Aorta (tissue), 5 donors: ENCODE results near the gene APEH. TPM values are rescaled to one million over a fixed set of nuclear protein-coding genes. Genes with fewer than 3 reads are reported as not detected.

Experiments used
- ATAC-seq: fragments of 200-7000 bp; cut with Tn5 transposase; one replicate; pipeline ENCODE4 v1.9.1; 2022; ENCODE audit warnings: moderate library complexity; ENCODE audit not compliant: low FRiP score
- DNase-seq, 2 donors: peaks; one replicate each; pipeline ENCODE4 v3.0.0-alpha.2; 2020
- H3K27ac ChIP-seq, 2 donors: one replicate each; pipeline ENCODE4 v1.5.1; 2013; ENCODE audit warnings: low read length in 2 of 2, mild to moderate bottlenecking in 2 of 2, moderate library complexity in 2 of 2, control low read depth in 1 of 2, inconsistent platforms in 1 of 2, low read depth in 1 of 2
- H3K27me3 ChIP-seq, 2 donors: one replicate each; pipeline ENCODE4 v1.6.1; 2013; ENCODE audit warnings: control low read depth in 1 of 2, low read length in 1 of 2, mild to moderate bottlenecking in 1 of 2, moderate library complexity in 1 of 2; ENCODE audit not compliant: insufficient read depth in 2 of 2, control insufficient read depth in 1 of 2
- H3K36me3 ChIP-seq, 2 donors: one replicate each; pipeline ENCODE4 v1.6.1; 2013; ENCODE audit warnings: control low read depth in 1 of 2, low read length in 1 of 2, mild to moderate bottlenecking in 1 of 2; ENCODE audit not compliant: insufficient read depth in 2 of 2, control insufficient read depth in 1 of 2
- H3K4me1 ChIP-seq, 2 donors: one replicate each; pipeline ENCODE4 v1.6.1; 2013; ENCODE audit warnings: low read length in 2 of 2, control low read depth in 1 of 2, mild to moderate bottlenecking in 1 of 2, moderate library complexity in 1 of 2; ENCODE audit not compliant: insufficient read depth in 2 of 2, control insufficient read depth in 1 of 2
- H3K4me3 ChIP-seq, 2 donors: one replicate each; pipeline ENCODE4 v1.5.1; 2013; ENCODE audit warnings: low read length in 2 of 2, control low read depth in 1 of 2, mild to moderate bottlenecking in 1 of 2
- H3K9me3 ChIP-seq: one replicate; pipeline ENCODE4 v1.6.1; 2013; ENCODE audit warnings: mild to moderate bottlenecking, low read length; ENCODE audit not compliant: control insufficient read depth
- WGBS, 2 donors: extraction: QIAGEN DNeasy Blood & Tissue Kit; methylation state at CpG; one replicate each; pipeline ENCODE4 v1.1.7; 2013; 5-methylcytosine and 5-hydroxymethylcytosine counted together
- intact Hi-C, 2 donors: fragments of 100-400 bp; cut with DNase I; formaldehyde crosslinking; loops; one replicate each; pipeline versions ENCODE4 v1.14.2 to v1.15.0; 2022
- polyA plus RNA-seq, 2 donors: library from polyadenylated mRNA; stranded (reverse); fragments of 200-250 nt; gene quantifications; one replicate each; pipeline ENCODE4 v1.2.3, GENCODE V29; 2013
- total RNA-seq, 2 donors: library from RNA; stranded (reverse); fragmentation: NEBNext Ultra II Directional; extraction: Animal tissue kit (Norgen Biotek cat#: 25700); gene quantifications; one replicate each; pipeline ENCODE4 v1.2.1, GENCODE V29; 2021
- donor health status: healthy with polysubstance abuse.
- donor health status: Bipolar disorder and iron deficiency.
- donor health status: DM: no; HTN: no; CAD: no.
- donor health status: DM: no; HTN: no; CAD: no.
- donor health status: DM: yes; HTN: yes; CAD: no.

APEH gene
- total and polyA plus RNA-seq, 4 donors: 30.3 to 53.6 (median 49.4) TPM

GRCh38 chr3:49714728-49715550 is 40.8 kb downstream of the APEH start:
- ATAC-seq (no peak), DNase-seq (peak in 1 of 2 donors; percentile 74)
- Histone ChIP-seq H3K4me1 (no peaks in the 10 kb centered on the region), H3K36me3 (no peaks in the 10 kb centered on the region), H3K4me3 (no peak overlapping the region), H3K27ac (no peak overlapping the region), H3K9me3 (no peaks in the 10 kb centered on the region), H3K27me3 (no peaks in the 10 kb centered on the region)
- 87 to 89% methylated on average over 13 of the region's 13 CpGs for WGBS, 2 donors
- intact Hi-C loops: no loop called here

GRCh38 chr3:49715611-49716121 is 41.5 kb downstream of the APEH start:
- H3K9me3 ChIP-seq: no peaks in the 10 kb centered on the region
- ATAC-seq: no peak
- no peak overlapping the region for H3K27ac ChIP-seq
- no peaks in the 10 kb centered on the region for H3K27me3 ChIP-seq
- WGBS, 2 donors: 84 to 88% methylated on average over 13 of the region's 13 CpGs
- DNase-seq: peak in 1 of 2 donors; percentile 76
- no peak overlapping the region for H3K4me3 ChIP-seq
- H3K4me1 ChIP-seq: no peaks in the 10 kb centered on the region
- H3K36me3 ChIP-seq: no peaks in the 10 kb centered on the region
- intact Hi-C loops: no loop called here

GRCh38 chr3:49716169-49716568 is 42.0 kb downstream of the APEH start:
- H3K36me3 ChIP-seq: no peaks in the 10 kb centered on the region
- no peaks in the 10 kb centered on the region for H3K4me1 ChIP-seq
- intact Hi-C loops: no loop called here
- H3K27me3 ChIP-seq: no peaks in the 10 kb centered on the region
- 92 to 93% methylated on average over 7 of the region's 7 CpGs for WGBS, 2 donors
- no peaks in the 10 kb centered on the region for H3K9me3 ChIP-seq
- no peak overlapping the region for H3K4me3 ChIP-seq
- DNase-seq: peak in 1 of 2 donors; percentile 60
- no peak overlapping the region for H3K27ac ChIP-seq
- no peak for ATAC-seq

- H3K27ac ChIP-seq: no peak overlapping the region
- H3K9me3 ChIP-seq: no peaks in the 10 kb centered on the region
- no peaks in the 10 kb centered on the region for H3K27me3 ChIP-seq
- no peak for ATAC-seq
- no peaks in the 10 kb centered on the region for H3K4me1 ChIP-seq
- no peak overlapping the region for H3K4me3 ChIP-seq
- intact Hi-C loops: no loop called here
- WGBS, 2 donors: 88 to 92% methylated on average over 16 of the region's 16 CpGs
- peak in 1 of 2 donors; percentile 59 for DNase-seq
- no peaks in the 10 kb centered on the region for H3K36me3 ChIP-seq
These were observed 42.6 kb downstream of the APEH start for GRCh38 chr3:49716691-49717210.

- peak in 1 of 2 donors; percentile 68 for DNase-seq
- no peak for ATAC-seq
- Histone ChIP-seq H3K4me3 (no peak overlapping the region), H3K27me3 (no peaks in the 10 kb centered on the region), H3K27ac (no peak overlapping the region), H3K36me3 (no peaks in the 10 kb centered on the region), H3K4me1 (no peaks in the 10 kb centered on the region), H3K9me3 (no peaks in the 10 kb centered on the region)
- intact Hi-C loops: no loop called here
- 96% methylated on average over 14 of the region's 14 CpGs for WGBS, 2 donors
These were observed 43.2 kb downstream of the APEH start for GRCh38 chr3:49717211-49717958.

GRCh38 chr3:49717959-49718857 is 44.1 kb downstream of the APEH start:
- Histone ChIP-seq H3K27ac (no peak overlapping the region), H3K27me3 (no peaks in the 10 kb centered on the region), H3K36me3 (no peaks in the 10 kb centered on the region), H3K4me1 (no peaks in the 10 kb centered on the region), H3K9me3 (no peaks in the 10 kb centered on the region), H3K4me3 (no peak overlapping the region)
- DNase-seq (peak in 1 of 2 donors; percentile 77), ATAC-seq (no peak)
- WGBS, 2 donors: 70 to 71% methylated on average over 75 of the region's 75 CpGs
- intact Hi-C loops: no loop called here

GRCh38 chr3:49718858-49719213 is 44.7 kb downstream of the APEH start:
- WGBS, 2 donors: 8 to 13% methylated on average over 33 of the region's 33 CpGs
- Histone ChIP-seq H3K9me3 (no peaks in the 10 kb centered on the region), H3K36me3 (no peaks in the 10 kb centered on the region), H3K4me3 (no peak overlapping the region), H3K27me3 (no peaks in the 10 kb centered on the region), H3K27ac (no peak overlapping the region), H3K4me1 (no peaks in the 10 kb centered on the region)
- ATAC-seq: no peak
- intact Hi-C loops: no loop called here
- DNase-seq: peak in 1 of 2 donors; percentile 78

GRCh38 chr3:49719214-49719884 is 45.2 kb downstream of the APEH start, which contains the start of gene AMIGO3:
Gene AMIGO3 (minus strand): TSS chr3:49719684. CDS start chr3:49719465, 219 bp downstream.
- Histone ChIP-seq H3K4me3 (no peak within 1 kb of the TSS), H3K4me1 (no peaks in the 10 kb centered on the region), H3K27me3 (no peaks in the 10 kb centered on the region), H3K27ac (no peak within 1 kb of the TSS), H3K36me3 (no peaks in the 10 kb centered on the region), H3K9me3 (no peaks in the 10 kb centered on the region)
- DNase-seq (peak; percentile 97 to 98), ATAC-seq (peak; percentile 82)
- intact Hi-C loops: no loop called here
- WGBS, 2 donors: 1% methylated on average over 46 to 50 of the region's 50 CpGs
